ENCODE results near the gene AFG1L. TPM values are rescaled to one million over a fixed set of nuclear protein-coding genes. Genes with fewer than 3 reads are reported as not detected.

AFG1L gene
- total RNA-seq, 1 experiment from 2014 or later, result 8.2 TPM

- no TSS peak for BruUV-seq (replicated peaks)
- Mint-ChIP-seq H3K36me3 (ENCODE audit: insufficient read depth, unreplicated experiment) (no peaks in the 10 kb centered on the region), H3K27me3 (ENCODE audit: insufficient read depth, unreplicated experiment) (no peaks in the 10 kb centered on the region), H3K9me3 (ENCODE audit: unreplicated experiment) (no peaks in the 10 kb centered on the region), H3K4me1 (ENCODE audit: insufficient read depth, unreplicated experiment) (no peaks in the 10 kb centered on the region), H3K4me3 (ENCODE audit: unreplicated experiment) (no peak overlapping the region), H3K27ac (ENCODE audit: low read depth, unreplicated experiment) (no peak overlapping the region)
- CTCF ChIA-PET, result interaction anchor here (1.0 kb wide), 1 partner anchor 17 kb away, joined by 6 read pairs; no protein-coding TSS in a partner anchor
- POLR2A ChIA-PET, result interaction anchor here (1.6 kb wide), 1 partner anchor 8 kb away, joined by 7 read pairs; no protein-coding TSS in a partner anchor
- DNase-seq (ENCODE audit: unreplicated experiment), result no peak
- intact Hi-C loops (cut with micrococcal nuclease), result no loop called here
- TF ChIP-seq, protein P1, sequence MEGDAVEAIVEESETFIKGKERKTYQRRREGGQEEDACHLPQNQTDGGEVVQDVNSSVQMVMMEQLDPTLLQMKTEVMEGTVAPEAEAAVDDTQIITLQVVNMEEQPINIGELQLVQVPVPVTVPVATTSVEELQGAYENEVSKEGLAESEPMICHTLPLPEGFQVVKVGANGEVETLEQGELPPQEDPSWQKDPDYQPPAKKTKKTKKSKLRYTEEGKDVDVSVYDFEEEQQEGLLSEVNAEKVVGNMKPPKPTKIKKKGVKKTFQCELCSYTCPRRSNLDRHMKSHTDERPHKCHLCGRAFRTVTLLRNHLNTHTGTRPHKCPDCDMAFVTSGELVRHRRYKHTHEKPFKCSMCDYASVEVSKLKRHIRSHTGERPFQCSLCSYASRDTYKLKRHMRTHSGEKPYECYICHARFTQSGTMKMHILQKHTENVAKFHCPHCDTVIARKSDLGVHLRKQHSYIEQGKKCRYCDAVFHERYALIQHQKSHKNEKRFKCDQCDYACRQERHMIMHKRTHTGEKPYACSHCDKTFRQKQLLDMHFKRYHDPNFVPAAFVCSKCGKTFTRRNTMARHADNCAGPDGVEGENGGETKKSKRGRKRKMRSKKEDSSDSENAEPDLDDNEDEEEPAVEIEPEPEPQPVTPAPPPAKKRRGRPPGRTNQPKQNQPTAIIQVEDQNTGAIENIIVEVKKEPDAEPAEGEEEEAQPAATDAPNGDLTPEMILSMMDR (IDR thresholded peaks at IDR 0.05; ENCODE audit: unreplicated experiment), result no peak
Measured at GRCh38 chr6:108355890-108356289, 61.0 kb downstream of the AFG1L start.

DNA sequence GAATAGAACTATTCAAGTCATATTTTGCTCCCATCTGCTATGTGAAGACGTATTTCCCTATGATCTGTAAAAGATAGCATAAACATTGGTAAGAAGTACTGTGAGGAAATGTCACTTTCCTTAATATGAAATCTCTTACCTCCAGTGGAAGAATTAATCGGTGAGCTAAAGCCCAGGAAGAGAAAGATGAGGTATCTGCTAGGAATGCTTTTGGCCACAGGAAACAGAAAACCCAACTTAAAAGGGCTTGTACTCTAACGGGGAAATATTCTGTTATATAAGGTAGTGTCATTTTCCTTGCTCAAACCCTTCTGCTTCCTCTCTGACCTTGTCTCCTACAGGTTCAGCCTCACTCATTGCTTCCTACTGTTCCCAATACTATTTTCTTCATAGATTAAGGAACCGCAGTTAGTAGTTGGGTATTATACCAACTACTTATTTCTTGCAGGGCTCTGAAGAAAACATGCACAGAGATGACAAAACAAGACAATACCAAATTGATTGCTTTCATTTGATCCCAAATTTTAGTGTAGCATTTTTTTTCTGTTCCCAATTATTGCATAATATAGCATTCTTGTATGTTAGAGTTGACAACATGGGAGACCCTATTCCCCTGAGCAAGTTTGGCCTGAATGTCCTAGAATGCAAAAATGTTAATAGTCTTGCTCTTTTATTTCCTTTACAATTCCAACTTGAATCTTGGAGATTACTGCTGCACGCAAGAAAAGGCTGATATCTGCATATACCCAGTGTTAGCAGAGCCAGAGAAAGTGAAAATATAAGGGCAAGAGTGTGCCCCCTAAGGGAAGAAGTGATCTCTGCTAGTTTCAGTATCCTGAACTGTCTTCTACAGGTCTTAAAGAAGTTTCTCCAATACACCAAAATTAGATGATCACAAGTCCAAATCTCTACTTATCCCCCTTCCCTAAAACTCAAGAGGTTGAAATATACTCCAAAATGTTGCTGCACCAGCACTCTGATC, 65.3 kb downstream of the AFG1L start:
- CTCF ChIA-PET, result interaction anchor here (0.7 kb wide), 1 partner anchor 15 kb away, joined by 3 read pairs; no protein-coding TSS in a partner anchor
- H3K27me3 Mint-ChIP-seq (ENCODE audit: insufficient read depth, unreplicated experiment), result no peaks in the 10 kb centered on the region

DNA sequence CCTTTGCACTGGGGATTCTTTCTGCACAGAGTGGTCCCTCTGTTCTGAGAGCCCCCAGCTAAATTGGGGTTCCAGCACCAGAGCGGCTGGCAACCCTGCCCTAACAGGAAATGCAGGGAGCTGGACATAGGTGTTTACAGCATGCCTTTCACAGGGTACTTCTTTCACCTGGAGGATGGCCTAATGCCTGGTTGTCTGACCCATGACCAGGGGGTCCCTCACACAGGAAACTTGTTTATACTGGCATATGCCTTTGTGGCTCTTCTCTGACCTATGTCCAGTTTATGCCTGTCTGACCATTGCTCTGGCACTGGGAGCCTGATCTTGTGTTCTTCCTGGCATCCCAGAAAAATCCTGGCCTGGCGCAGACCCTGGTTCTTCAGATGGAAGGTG, 66.1 kb downstream of the AFG1L start:
- Mint-ChIP-seq H3K4me1 (ENCODE audit: insufficient read depth, unreplicated experiment) (peaks cover 5% of the 10 kb centered on the region), H3K27me3 (ENCODE audit: insufficient read depth, unreplicated experiment) (no peaks in the 10 kb centered on the region), H3K36me3 (ENCODE audit: insufficient read depth, unreplicated experiment) (no peaks in the 10 kb centered on the region), H3K9me3 (ENCODE audit: unreplicated experiment) (no peaks in the 10 kb centered on the region), H3K4me3 (ENCODE audit: unreplicated experiment) (no peak overlapping the region), H3K27ac (ENCODE audit: low read depth, unreplicated experiment) (no peak overlapping the region)
- ChIA-PET CTCF (interaction anchor here (0.6 kb wide), 1 partner anchor 85 kb away, joined by 4 read pairs; no protein-coding TSS in a partner anchor), POLR2A (no interaction called here)
- TF ChIP-seq, protein P1 (IDR thresholded peaks at IDR 0.05; ENCODE audit: unreplicated experiment), result no peak
- intact Hi-C loops (cut with micrococcal nuclease), result no loop called here
- no peak for DNase-seq (ENCODE audit: unreplicated experiment)
- BruUV-seq (replicated peaks), result no TSS peak

More for the DNA sequence above, 65.3 kb downstream of the AFG1L start:
- TF ChIP-seq, protein P1 (IDR thresholded peaks at IDR 0.05; ENCODE audit: unreplicated experiment), result no peak
- H3K4me1 Mint-ChIP-seq (ENCODE audit: insufficient read depth, unreplicated experiment), result peaks cover 5% of the 10 kb centered on the region
- H3K36me3 Mint-ChIP-seq (ENCODE audit: insufficient read depth, unreplicated experiment), result no peaks in the 10 kb centered on the region
- H3K9me3 Mint-ChIP-seq (ENCODE audit: unreplicated experiment), result no peaks in the 10 kb centered on the region
- intact Hi-C loops (cut with micrococcal nuclease), result no loop called here
- POLR2A ChIA-PET, result no interaction called here
- BruUV-seq (replicated peaks), result no TSS peak
- no peak overlapping the region for H3K27ac Mint-ChIP-seq (ENCODE audit: low read depth, unreplicated experiment)
- H3K4me3 Mint-ChIP-seq (ENCODE audit: unreplicated experiment), result no peak overlapping the region
- DNase-seq (ENCODE audit: unreplicated experiment), result no peak

- ChIA-PET POLR2A (no interaction called here), CTCF (interaction anchor here (0.6 kb wide), 1 partner anchor 85 kb away, joined by 4 read pairs; no protein-coding TSS in a partner anchor)
- no peak overlapping the region for H3K4me3 Mint-ChIP-seq (ENCODE audit: unreplicated experiment)
- no peaks in the 10 kb centered on the region for H3K27me3 Mint-ChIP-seq (ENCODE audit: insufficient read depth, unreplicated experiment)
- intact Hi-C loops (cut with micrococcal nuclease), result no loop called here
- no peak overlapping the region for H3K27ac Mint-ChIP-seq (ENCODE audit: low read depth, unreplicated experiment)
- BruUV-seq (replicated peaks), result no TSS peak
- H3K4me1 Mint-ChIP-seq (ENCODE audit: insufficient read depth, unreplicated experiment), result peaks cover 5% of the 10 kb centered on the region
- TF ChIP-seq, protein P1 (IDR thresholded peaks at IDR 0.05; ENCODE audit: unreplicated experiment), result no peak
- no peak for DNase-seq (ENCODE audit: unreplicated experiment)
- H3K36me3 Mint-ChIP-seq (ENCODE audit: insufficient read depth, unreplicated experiment), result no peaks in the 10 kb centered on the region
- H3K9me3 Mint-ChIP-seq (ENCODE audit: unreplicated experiment), result no peaks in the 10 kb centered on the region
Measured at GRCh38 chr6:108361312-108361932, 66.6 kb downstream of the AFG1L start.

Data from MCF 10A (cell line).